ENCODE data around the gene ABCC6. TPM values are rescaled to one million over a fixed set of nuclear protein-coding genes. Genes with fewer than 3 reads are reported as not detected.

Gene ABCC6
- total RNA-seq, 4 donors from 2014 or later = 0.29 TPM; not detected in 3

GRCh38 chr16:16099320-16099719 is 124.0 kb downstream of the ABCC6 start:
- Histone ChIP-seq H3K36me3 (peaks cover 19 to 97% (median 27%) of the 10 kb centered on the region in 3 donors), H3K4me1 (peaks cover 0 to 23% (median 3%) of the 10 kb centered on the region in 3 donors), H3K9me3 (no peaks in the 10 kb centered on the region), H3K27ac (peak overlapping the region in 3 of 4 donors; percentile 7 to 17 (median 12)), H3K4me3 (no peak overlapping the region), H3K27me3 (no peaks in the 10 kb centered on the region)
- DNase-seq = no peak
- intact Hi-C loops (cut with DNase I) = no loop called here
- TF ChIP-seq CTCF (IDR thresholded peaks at IDR 0.05) = no peak
- TF ChIP-seq POLR2A (IDR thresholded peaks at IDR 0.05) = no peak
- WGBS, 2 donors = 82 to 96% methylated on average over 2 to 3 of the region's 4 CpGs

Other genes starting within 250 kb of the ABCC6 start
- gene NOMO3, start 9.0 kb upstream of the ABCC6 start, total RNA-seq = 10 to 100 TPM; 22.8 to 32.3 (median 29.5) TPM
- gene NPIPA7, start 155.6 kb upstream of the ABCC6 start, total RNA-seq = 1 to 10 TPM; 5.8 to 9.6 (median 8.7) TPM

All from esophagus squamous epithelium (tissue), 5 donors.